ENCODE results near the gene KIAA1217.

KIAA1217 gene

DNA sequence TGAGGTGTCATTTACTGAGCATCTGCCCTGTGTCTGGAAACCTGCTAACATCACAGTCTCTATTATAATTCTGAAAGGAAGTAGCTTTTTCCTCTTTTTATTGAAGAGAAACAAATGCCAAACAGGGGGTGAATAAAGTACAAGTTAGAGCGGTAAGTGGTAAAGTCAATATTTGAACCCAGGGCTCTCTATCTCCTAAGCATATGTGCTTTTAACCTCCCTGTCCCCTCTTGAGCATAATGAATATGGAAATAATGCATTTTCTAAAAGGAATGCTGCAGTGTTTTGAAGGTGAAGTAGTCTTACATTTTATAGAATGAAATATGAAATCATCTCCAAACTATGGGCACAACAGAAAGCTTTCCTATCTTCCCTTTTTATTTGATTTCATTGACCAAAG lies 196.7 kb downstream of the KIAA1217 start:
- DNase-seq (ENCODE audit: low read depth in 2 of 2): no peak

DNA sequence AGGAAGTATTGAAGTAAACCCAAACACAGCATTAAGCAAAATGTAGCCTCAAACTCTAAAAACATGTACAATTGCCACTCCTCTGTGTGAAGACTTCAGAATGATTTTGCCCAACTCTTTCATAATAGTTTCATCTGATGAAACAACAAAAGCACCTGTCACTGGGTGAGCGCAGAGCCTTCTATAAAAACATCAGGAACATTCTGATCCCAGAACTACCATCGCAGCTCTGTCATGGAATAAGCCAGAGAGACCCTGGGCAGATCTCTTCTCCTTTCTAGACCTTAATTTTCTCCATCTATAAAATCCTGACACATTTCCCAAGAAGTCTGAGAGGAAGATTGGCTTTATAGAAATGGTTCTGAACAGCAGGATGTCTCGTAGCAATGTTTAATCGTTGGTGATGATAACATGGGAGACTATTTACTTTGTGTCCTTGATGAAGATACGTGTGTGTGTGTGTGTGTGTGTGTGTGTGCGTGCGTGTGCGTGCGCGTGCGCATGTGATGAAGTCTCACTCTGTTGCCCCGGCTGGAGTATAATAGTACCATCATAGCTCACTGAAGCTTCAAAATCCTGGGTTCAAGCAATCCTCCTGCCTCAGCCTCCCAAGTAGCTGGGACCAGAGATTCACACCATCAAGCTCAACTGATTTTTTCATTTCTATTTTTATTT lies 198.0 kb downstream of the KIAA1217 start:
- DNase-seq (ENCODE audit: low read depth in 2 of 2): no peak

DNA sequence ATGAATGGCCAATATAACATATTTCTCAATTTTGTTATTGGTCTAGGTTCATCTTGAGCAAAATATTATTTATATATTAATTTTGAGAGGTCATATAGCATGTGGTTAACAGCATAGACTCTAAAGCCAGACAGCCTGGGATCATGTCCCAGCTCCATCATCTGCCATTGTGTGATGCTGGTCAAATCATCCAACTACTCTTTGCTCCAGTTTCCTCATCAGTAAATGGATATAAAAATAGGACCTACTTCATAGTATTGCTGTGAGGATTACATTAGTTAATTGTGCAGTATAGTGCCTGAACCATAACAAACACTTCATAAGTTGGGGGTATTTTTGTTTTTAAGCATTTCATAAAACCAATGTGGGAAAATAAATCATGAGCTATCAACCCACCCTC lies 199.0 kb downstream of the KIAA1217 start:
- DNase-seq (ENCODE audit: low read depth in 2 of 2): no peak

DNA sequence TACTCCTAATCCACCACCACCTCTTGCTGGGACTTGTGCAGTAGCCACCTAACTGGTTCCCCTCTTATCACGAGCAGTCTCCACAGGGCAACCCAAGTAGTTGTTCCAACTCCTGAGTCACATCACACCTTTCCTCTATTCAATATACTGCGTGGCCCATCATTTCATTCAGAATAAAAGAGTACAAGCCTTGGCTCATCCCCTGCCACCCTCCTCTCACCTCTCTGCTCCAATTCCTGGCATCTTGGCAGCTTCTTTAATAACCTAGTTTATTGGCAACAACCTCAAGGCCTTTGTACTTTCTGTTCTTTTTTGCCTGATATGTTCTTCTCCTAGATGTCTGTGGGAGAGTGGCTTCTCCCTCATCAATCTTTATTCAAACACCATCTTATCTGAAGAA lies 199.4 kb downstream of the KIAA1217 start:
- no peak for DNase-seq (ENCODE audit: low read depth in 2 of 2)

DNA sequence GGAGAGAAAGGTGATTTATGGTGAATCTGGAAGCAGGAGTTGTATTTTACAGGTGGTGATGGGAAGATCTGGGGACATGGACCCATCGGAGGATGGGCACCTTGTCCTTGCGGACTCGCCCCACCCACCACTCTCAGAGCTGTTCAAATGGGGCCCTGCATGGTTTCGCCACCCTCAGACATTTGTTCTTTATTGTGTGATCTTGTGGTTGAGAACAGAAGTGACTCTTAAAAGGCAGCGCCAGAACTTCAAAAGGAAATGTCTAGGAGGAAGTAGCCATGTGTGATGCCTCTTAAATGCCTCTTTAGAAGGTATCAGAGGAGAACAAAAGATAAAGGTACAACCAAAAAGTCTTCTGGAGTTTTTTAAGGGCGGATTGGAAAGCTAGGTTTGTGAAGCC lies 205.7 kb downstream of the KIAA1217 start:
- DNase-seq (ENCODE audit: low read depth in 2 of 2): no peak

DNA sequence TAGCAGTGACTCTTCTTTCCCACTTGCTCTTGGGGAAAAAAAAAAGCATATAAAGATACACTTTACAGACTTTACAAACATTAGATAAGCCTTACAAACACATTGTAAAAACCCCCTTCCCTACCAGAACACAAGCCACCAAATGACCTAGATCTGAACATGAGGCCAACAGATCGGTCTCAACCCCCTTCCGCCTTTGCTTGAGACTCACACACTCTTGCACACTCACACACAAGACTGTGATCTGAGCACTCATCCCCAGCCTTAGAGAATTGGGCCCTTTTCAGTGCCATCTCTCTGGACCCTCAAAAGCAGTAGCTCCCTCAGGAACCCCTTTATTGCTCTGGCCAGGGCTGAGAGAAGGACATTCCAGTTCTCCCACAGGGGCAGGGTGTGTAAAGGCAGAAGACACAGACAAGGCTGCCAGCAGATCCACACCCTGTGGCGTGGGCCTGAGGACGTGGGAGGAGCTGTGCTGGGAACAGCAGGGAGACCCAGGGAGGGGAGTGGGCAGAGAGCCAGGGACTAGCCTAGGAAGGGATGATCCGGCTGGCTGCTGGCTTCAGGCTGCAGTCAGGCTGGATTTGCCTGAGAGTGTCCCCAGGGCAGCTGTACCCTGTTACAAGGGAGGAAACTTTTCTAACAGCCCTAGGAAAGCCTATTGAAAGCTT lies 206.7 kb downstream of the KIAA1217 start:
- DNase-seq (ENCODE audit: low read depth in 2 of 2): no peak

DNA sequence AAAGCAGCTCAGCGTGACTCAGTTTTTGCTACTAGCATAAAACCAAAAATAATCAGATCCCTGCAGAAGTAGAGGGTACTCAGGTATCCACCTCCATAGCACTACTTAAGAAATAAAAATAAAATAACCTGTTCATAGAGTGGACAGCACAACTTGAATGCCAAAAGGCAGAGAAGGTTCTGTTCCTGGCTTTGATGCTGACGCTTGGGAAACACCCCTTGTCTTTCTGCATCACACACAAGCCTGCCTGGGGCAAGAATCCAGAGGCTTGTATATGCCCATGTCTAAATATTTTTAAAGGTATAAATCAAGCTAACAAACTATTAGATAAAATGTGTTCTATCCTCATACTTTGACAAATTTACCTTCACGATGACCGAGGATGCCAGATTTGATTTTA lies 207.3 kb downstream of the KIAA1217 start:
- DNase-seq (ENCODE audit: low read depth in 2 of 2): no peak

DNA sequence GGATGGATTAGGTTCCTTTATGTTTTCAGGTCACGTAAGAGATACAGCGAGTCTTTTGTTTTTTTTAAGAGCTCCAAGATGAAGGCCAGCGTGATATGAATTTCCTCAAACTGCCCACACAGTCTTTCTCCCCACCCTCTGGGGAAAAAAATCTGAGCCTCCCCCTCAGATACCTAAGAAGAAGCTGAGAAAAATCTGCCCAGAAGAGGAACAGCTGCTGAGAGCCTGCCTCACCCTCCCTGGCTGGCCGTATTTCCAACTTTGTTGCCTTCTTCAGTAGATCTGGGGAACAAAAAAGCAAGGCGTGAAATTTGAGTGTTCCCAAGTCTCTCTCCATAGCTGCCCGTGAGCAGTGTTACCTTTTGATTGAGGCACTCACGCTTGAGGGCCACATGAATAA lies 208.1 kb downstream of the KIAA1217 start:
- DNase-seq (ENCODE audit: low read depth in 2 of 2): no peak

DNA sequence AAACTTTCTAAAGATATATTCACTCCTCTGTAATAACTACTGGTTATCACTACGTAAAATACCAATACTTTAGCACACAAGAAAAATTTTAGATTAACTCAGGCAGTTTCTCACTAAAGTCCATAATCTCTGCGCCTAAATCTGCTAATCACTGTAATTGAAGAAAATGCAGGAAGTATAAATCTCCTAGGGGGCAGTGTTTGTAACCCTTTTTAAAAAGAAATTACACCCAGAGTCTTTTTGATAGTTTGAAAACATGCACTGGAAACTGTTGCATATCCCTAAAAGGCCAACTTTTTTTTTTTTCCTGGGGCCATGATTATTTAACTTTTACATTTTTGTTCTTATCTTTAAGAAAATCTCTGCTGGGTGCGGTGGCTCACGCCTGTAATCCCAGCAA lies 209.6 kb downstream of the KIAA1217 start:
- DNase-seq (ENCODE audit: low read depth in 2 of 2): no peak

DNA sequence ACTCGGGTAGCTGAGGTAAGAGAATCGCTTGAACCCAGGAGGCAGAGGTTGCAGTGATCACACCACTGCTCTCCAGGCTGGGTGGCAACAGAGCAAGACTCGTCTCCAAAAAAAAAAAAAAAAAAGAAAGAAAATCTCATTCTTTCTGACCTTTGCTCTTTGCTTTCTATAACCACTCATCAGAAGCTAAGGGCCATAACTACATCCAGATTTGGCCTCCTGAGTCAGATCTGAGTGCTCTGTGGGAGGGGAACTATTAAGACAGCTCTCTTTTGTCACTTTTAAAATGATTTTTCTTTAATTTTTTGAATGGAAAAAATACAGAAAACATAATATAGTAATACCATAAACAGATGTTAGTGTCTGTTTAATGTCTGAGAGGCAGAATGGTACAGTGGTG lies 210.1 kb downstream of the KIAA1217 start:
- no peak for DNase-seq (ENCODE audit: low read depth in 2 of 2)

DNA sequence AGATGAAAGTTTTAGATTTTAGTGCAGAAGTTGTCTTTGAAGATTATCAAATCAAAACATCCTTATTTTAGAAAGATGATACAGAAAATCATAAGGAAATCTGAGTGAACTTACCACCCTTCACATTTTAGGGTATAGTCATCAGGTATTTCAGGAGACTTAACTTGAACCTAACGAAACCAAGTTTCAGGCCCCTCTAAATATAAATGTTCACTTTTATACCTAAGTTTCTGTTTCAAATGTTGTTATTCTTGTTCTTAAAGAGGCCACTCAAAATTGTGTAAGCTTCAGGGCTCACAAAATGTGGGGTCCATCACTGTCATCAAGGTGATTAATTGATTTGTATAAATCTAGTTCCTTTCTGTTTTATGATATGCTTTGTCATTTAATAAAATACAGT lies 216.2 kb downstream of the KIAA1217 start:
- DNase-seq (ENCODE audit: low read depth in 2 of 2): no peak

DNA sequence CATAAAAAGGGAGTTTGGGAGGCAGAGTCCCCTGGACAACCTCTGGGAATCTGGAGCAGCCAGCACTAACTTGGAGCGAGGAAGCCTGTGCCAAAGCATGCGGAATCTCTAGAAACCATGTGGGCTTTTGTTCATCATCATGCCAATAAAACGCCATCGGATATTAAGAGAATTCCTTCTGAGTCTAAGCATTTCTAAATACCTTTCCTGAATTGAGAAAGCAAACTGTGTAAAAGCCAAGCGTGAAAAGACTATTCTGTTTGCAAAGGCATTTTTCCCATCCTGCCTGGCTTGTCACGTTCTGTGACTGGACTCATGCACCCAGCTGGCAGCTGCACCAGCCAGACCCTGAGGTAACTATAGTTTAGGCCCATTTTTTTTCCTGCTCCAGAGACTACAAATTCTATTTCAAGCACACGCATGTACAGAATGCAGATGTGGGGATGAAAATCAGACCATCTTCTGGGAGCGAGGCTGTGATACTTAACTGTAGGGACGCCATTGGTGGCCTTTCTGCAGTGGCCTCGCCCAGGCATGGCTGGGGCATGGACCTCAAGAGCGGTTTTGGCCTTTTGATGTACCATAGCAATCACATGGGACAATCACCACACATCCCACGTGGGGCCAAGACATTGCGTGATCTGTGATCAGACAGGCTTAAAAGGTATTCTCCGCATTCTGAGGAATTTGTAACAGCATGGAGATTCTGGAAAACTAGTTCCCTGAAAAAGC lies 218.9 kb downstream of the KIAA1217 start:
- no peak for DNase-seq (ENCODE audit: low read depth in 2 of 2)

DNA sequence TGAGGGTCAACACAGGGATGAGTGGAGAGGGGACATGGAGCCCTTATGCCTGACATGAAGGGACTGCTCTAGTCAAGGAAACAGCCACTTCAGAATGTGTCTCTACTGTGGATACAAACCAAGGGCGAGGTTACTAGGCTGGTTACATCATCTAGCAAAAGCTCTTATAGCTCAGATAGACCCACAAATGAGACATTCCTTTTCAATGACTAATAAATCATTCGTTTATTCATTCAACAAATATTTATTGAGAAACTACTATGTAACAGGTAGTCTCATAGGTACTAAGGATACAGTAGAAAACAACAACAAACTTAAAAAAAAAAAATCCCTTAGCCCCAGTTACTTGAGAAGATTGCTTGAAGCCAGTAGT lies 219.5 kb downstream of the KIAA1217 start:
- no peak for DNase-seq (ENCODE audit: low read depth in 2 of 2)

DNA sequence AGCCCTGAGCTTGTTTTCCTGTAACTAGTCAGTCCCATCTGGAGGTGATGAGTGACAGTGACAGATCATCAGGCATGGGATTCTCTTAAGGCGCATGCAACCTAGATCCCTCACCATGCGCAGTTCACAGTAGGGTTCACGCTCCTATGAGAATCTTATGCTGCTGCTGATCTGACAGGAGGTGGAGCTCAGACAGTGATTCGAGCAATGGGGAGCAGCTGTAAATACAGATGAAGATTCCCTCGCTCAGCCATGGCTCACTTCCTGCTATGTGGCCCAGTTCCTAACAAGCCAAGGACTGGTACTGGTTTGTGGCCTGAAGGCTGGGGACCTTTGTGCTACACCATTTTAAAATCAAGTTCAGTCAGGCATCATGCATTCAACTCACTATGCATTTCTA lies 221.7 kb downstream of the KIAA1217 start:
- DNase-seq (ENCODE audit: low read depth in 2 of 2): no peak

DNA sequence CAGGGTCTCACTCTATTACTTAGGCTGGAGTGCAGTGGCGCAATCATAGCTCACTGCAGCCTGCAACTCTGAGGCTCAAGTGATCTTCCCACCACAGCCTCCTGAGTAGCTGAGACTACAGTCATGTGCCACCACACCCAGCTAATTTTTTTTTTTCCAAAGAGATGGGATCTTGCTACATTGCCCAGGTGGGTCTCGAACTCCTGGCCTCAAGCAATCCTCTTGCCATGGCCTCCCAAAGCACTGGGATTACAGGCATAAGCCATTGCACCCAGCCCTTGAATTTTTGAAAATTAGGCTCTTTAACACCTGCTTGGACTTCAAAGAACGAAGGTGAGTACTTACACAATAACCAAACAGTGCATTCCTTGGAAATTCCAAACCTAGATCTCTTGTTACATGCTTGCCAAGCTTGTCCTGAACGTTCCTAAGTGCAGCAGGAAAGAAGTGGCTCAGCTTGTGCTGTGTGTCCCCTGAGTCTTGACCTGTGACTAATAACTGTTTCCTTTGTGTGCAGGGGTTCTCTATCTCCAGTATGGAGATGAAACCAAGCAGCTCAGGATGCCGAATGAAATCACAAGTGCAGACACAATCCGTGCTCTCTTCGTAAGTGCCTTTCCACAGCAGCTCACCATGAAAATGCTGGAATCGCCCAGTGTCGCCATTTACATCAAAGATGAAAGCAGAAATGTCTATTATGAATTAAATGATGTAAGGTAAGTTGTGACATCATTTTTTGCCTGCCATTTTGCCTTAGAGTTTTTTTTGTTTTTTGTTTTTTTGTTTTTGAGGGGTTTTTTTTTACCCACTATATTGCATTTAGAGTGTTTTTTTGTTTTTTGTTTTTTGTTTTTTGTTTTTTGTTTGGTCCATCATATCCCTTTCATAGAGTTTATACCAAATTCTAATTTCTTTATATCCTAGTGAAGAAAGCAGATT lies 223.8 kb downstream of the KIAA1217 start:
- DNase-seq (ENCODE audit: low read depth in 2 of 2): no peak

DNA sequence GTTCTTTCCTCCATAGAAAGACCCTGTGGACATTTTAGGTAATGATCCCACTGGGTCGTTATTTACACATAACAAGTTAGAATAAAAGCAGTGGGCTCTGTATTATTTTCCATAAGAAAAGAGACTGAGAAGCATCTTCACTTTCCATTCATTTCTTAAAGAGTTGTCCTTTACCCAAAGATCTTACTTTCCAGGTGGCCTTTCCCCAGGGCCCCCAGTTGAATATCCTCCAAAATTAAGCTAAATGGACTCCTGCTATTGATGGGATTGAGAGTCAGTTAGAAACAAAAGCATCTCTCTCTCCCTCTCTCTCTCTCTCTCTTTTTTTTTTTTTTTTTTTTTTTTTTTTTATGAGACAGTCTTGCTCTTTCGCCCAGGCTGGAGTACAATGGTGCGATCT lies 224.8 kb downstream of the KIAA1217 start:
- DNase-seq (ENCODE audit: low read depth in 2 of 2): no peak

DNA sequence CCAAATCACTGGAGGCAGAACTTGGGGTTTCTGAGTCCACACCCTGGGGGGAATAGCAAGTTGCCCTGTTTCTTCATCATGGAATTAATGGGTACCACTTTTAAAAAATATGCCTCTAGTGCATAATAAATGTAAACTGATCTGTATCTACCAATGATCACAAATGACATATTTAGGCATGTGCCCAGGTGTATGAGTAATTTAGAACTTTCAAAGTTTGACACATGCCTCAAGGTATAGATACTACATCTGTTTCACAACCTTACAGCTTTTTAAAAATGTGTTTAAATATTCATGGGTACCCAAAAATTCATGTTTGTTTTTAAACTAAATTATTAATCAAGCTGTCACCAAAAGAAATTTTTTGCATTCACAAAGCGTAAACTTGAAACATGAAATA lies 226.0 kb downstream of the KIAA1217 start:
- DNase-seq (ENCODE audit: low read depth in 2 of 2): no peak

DNA sequence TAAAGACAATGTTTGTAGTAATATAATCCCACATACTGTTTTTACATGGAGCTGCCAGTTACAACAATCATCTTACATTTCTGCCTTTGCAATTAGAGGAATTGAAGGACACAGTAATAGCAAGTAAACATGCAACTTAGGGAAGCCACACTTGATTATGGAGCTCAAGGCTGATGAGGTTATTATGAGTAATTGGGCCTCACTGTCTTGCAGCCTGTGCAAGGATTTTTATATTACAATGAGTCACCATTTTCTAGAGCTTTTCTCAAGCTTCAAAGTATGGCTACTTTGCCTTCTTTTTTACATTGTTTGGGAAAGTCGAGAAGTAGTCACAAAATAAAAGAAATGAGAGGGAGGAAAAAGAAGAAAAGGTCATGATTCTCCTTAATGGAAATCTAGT lies 226.4 kb downstream of the KIAA1217 start:
- no peak for DNase-seq (ENCODE audit: low read depth in 2 of 2)

DNA sequence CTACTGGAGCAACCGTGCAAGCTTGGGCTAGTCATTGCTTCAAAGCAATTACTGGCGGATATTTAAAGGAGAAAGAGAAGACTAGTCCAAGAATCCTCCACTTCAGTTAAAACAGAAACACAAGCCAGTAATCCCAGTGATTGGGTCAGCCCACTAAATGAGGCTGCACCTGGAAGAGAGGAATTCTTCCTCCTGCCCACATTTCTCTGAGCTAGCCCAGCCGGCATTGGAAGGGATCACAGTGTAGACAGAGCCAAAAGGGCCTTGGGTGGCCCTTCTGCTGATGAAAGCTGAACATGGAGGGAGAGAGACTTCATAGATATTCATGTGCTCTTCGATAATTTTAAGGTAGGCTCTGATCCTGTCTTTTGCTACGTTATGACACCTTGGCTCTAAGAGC lies 228.4 kb downstream of the KIAA1217 start:
- DNase-seq (ENCODE audit: low read depth in 2 of 2): no peak

DNA sequence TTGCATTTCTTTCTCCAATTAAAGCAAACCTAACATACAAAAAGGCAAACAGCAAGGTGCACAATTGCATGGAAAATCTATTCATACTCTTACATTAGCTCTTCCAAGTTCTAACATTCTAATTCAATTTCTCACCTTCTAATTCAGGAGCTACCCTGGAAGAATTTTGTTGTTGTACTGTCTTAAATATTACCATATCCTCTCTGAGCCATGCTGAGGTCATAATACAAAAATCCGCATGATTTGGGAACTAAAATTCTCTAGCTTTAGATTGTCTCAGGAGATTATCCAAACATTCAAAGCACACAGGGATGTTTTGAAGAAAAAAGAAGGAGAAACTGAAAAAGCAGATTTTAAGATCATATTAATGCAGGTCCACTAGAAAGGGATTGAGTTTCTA lies 229.9 kb downstream of the KIAA1217 start:
- DNase-seq (ENCODE audit: low read depth in 2 of 2): no peak

DNA sequence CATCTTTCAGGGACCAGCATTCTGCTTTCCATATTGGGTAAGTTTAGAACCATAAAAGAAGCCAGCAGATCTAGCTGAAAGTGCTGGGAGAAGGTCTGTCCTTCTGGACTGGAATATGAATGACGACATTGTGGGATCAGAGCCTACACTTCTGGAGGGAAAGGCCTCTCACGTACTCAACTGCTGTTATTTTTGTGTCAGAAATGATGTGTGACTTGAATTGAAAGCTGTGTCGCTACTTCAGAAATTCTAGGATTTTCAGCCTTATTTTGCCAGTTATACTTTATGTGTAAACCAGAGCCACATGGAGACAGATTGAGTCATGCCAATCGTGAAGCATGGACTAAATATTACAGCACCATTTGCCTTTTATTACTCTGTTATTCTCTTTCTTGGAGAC lies 231.0 kb downstream of the KIAA1217 start:
- DNase-seq (ENCODE audit: low read depth in 2 of 2): no peak
